NB4 (cell line): ENCODE results near the gene SESN1.

Source experiments
- DNase-seq: peaks from one replicate; pipeline ENCODE4 v3.0.0; 2010; ENCODE audit warnings: low read depth
- H3K4me3 ChIP-seq: one replicate; pipeline ENCODE4 v1.5.1; 2011; ENCODE audit warnings: mild to moderate bottlenecking, low read depth, low read length, moderate library complexity
- CTCF ChIP-seq: IDR thresholded peaks from one replicate; pipeline ENCODE4 v1.5.1; 2012; ENCODE audit warnings: low read depth, low read length
- MAX ChIP-seq: IDR thresholded peaks from 2 replicates; pipeline ENCODE4 v1.6.1; 2011; ENCODE audit warnings: low read depth, low read length
- MYC ChIP-seq: IDR thresholded peaks from 2 replicates; pipeline ENCODE4 v1.6.1; 2011; ENCODE audit warnings: low read depth, low read length
- POLR2A ChIP-seq: IDR thresholded peaks from 2 replicates; pipeline ENCODE4 v1.6.1; 2011; ENCODE audit warnings: mild to moderate bottlenecking; ENCODE audit not compliant: insufficient read length; ENCODE audit errors: extremely low read depth

Gene SESN1

DNA sequence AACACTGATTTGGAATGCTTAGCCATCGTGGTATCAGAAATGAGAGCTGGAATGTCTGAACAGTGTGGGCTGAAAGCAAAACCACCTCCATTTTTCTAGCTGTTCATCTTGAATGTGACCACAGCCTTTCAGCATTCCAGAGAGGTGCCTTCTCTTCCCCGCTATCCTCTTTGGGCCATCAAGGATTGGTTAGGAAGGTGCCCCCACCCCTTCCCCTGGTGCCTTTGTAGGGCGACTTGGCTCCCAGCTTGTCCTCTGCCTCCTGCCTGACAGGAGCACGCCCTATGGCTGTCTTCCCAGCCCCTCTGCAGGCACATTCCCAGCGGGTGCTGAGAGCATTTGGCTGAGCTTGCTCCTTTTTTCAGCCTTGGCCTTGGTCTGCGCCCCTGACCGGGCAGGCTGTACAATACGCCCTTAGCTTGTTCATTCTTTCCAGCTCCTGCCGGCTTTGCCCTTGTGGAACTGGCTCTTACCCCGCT is 148.9 kb downstream of the SESN1 start:
- TF ChIP-seq POLR2A (no peak), MAX (no peak), MYC (no peak), CTCF (no peak)
- H3K4me3 ChIP-seq = no peak overlapping the region
- DNase-seq = no peak

DNA sequence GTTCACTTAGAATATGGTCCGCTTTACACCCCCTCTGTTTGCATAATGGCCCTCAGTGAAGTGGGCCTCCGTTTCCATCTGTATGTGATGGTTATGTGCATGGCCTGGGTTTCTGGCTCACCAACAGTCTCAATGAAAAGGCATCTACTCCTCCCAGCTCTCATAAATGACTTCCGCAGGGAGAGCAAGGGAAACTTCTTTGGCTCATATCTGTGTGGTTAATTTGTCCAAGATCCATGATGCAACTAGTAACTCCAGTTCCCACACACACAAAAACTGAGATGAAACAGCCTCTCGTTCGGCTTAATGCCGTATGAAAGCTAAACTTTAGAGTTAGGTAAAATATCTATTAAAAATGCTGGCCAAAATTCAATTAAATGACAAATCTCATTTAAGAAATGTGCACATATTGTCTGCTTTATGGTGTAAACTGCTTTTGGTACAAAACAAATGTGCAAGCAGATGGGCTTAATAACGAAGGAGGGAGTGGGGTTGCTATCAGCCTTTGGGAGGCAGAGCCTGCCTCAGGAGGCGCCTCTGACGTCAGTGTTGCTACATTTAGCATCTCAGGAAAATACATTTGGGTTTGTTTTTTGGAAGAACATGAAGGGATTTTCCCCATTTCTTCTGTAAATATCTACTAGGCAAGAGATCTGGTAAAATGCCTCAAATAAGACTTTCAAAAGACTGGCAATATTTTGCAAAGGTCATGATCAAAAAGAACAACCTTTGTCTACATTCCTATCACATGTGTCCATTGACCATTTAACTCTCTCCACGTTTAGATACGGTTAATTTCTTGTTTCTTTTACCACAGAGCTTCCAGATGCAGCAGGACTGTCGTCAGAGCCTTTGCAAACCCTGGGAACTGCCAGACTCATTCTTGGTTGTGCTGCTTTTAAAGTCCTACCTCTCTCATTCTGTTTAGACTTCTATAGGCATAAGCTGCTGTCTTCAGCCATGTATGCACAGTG is 149.7 kb downstream of the SESN1 start:
- no peak overlapping the region for H3K4me3 ChIP-seq
- TF ChIP-seq CTCF = no peak
- TF ChIP-seq MYC = no peak
- TF ChIP-seq MAX = no peak
- no peak for DNase-seq

DNA sequence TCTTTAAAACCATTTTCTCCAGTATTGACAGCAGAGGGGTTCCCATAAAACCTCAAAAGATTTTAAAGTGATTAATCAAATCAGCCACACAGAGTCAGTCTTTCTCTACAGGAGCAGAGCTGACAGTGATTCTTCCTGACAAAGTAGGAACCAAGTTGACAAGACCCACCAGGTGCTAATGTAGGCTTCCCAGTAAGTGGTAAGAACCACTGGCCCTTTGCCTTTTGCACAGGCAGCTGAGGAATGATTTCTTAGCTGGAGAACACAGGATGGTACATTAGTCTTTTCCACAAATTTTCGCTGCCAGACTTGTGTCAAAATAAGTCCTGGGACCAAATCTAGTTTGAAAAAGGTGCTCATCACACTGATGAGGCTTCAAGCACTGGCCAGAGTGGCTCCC is 150.6 kb downstream of the SESN1 start:
- TF ChIP-seq POLR2A = no peak
- no peak for TF ChIP-seq MYC
- TF ChIP-seq CTCF = no peak
- TF ChIP-seq MAX = no peak
- no peak for DNase-seq
- no peak overlapping the region for H3K4me3 ChIP-seq

DNA sequence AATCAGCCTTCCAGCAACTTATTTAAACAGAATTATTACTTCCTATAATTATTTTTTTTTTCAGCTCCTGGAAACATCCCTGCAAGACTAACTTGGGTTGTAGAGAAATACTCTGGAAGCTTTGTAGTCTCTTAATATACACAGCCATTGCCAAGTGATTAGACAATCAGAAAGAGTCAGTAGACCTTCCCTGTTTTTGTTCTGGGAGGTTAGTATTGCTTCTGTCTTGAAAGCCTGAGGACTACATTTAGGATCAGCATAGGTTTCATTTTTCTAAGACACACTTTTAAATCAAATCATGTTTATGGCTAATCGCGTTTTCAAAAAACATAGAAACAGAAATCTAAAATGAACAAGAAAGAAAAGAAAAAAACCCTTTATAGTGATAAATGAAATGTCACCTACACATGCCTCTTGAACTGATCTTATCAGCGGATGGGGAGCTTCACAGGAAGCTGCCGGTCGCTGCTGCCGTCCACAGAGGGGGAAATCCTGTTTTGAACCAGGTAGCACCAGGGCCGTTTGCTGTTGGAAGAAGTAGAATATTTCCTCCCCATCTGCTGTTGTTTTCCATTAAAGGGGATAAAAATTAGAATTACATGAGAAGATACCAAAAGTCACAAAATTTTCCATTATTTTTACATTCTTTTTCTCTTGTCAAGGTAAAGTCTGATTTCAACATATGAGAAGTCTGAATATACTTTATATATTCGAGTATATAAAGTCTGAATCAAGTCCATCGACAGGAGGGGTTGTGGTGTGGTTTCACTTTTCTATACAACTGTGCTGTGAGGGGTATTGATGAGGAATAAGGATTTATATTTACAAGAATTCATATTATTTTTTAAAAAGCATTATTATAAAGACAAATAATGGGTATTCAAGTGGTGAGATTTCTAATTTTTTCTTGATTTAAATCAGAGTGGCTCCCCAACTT is 151.8 kb downstream of the SESN1 start:
- no peak for TF ChIP-seq MAX
- no peak for TF ChIP-seq POLR2A
- TF ChIP-seq CTCF = no peak
- peak; percentile 14 for DNase-seq
- no peak overlapping the region for H3K4me3 ChIP-seq

- H3K4me3 ChIP-seq = no peak overlapping the region
- TF ChIP-seq MYC = no peak
- TF ChIP-seq CTCF = no peak
- no peak for TF ChIP-seq POLR2A
- no peak for TF ChIP-seq MAX
Measured at GRCh38 chr6:108941859-108942258, 152.8 kb downstream of the SESN1 start.

More at GRCh38 chr6:108941859-108942258, 152.8 kb downstream of the SESN1 start:
- no peak for DNase-seq
